Activated CD4-positive, alpha-beta T cell treated with anti-CD3 and anti-CD28 coated beads, Interleukin-2, amount 10 ng/mL, durations not matched to agents 7 days and 5 days (primary cell): Measurements from ENCODE around the gene NLRC5. TPM values are rescaled to one million over a fixed set of nuclear protein-coding genes. Genes with fewer than 3 reads are reported as not detected.
A peak's percentile ranks its signal among the peaks of the same experiment; 100 is the strongest.
"Not testable (repeated sequence)": the region's sequence is repeated elsewhere in the genome, so short reads cannot be mapped to it uniquely, and the experiment has no call there.

Source experiments
- CTCF ChIA-PET: fragments of 350-600 bp; sonication (Branson Sonifier 250); formaldehyde crosslinking; loops from one replicate; lab custom pipeline; 2021; ENCODE audit warnings: antibody characterized with exemption; lab: Charles Lee
- POLR2A ChIA-PET: fragments of 350-600 bp; sonication (Branson Sonifier 250); formaldehyde crosslinking; loops from one replicate; lab custom pipeline; 2021; ENCODE audit warnings: antibody characterized with exemption; lab: Charles Lee
- DNase-seq: peaks from one replicate; pipeline ENCODE4 v3.0.0-alpha.2; 2020
- H3K27ac Mint-ChIP-seq: one replicate; pipeline ENCODE4 v1.8.0; 2021; ENCODE audit warnings: mild to moderate bottlenecking, moderate library complexity, mixed read lengths
- H3K27me3 Mint-ChIP-seq: one replicate; pipeline ENCODE4 v1.8.0; 2021; ENCODE audit warnings: mixed read lengths
- H3K36me3 Mint-ChIP-seq: one replicate; pipeline ENCODE4 v1.8.0; 2021; ENCODE audit warnings: low read depth, mixed read lengths
- H3K4me1 Mint-ChIP-seq: one replicate; pipeline ENCODE4 v1.8.0; 2021; ENCODE audit warnings: mixed read lengths
- H3K4me3 Mint-ChIP-seq: one replicate; pipeline ENCODE4 v1.8.0; 2021; ENCODE audit warnings: mild to moderate bottlenecking, moderate library complexity, mixed read lengths
- H3K9me3 Mint-ChIP-seq: one replicate; pipeline ENCODE4 v1.8.0; 2021; ENCODE audit warnings: mixed read lengths
- total RNA-seq, 2 experiments: library from RNA; stranded (reverse); gene quantifications; one replicate each; pipeline ENCODE4 v1.2.3, GENCODE V29; 2021

The NLRC5 gene
- total RNA-seq, 2 experiments from 2014 or later = 428 to 468 TPM

DNA sequence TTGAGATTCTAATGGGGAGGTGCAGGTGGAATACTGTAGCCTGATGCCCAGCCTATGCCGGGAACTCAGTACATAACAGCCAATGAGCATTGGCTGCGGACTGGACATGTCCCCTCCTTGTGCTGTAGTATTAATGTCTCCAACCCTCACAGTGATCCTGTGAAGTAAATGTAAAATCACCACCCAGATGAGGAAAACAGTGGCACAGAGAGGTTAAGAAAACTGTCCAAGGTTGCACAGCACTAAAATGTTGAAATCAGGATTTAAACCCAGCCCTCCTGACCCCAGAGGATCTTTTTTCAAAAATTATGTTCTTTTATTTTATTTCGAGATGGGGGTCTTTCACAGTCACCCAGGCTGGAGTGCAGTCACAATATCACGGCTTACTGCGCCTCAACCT is 7.9 kb downstream of the NLRC5 start:
- Mint-ChIP-seq H3K27me3 (no peaks in the 10 kb centered on the region), H3K36me3 (peaks cover 77% of the 10 kb centered on the region), H3K9me3 (no peaks in the 10 kb centered on the region), H3K4me3 (peak overlapping the region; percentile 30), H3K27ac (peak overlapping the region; percentile 22), H3K4me1 (peaks cover 95% of the 10 kb centered on the region)
- ChIA-PET CTCF (interaction anchor here (1.0 to 1.4 kb wide), 3 partner anchors 8 to 34 kb away, joined by 3 to 5 read pairs (median 4); partner anchors contain the start of gene NLRC5), POLR2A (no interaction called here)
- no peak for DNase-seq

GRCh38 chr16:56997931-56998330 is 8.6 kb downstream of the NLRC5 start:
- Mint-ChIP-seq H3K27ac (peak overlapping the region; percentile 22), H3K4me3 (no peak overlapping the region), H3K4me1 (peaks cover 95% of the 10 kb centered on the region)

GRCh38 chr16:56998352-56998751 is 9.0 kb downstream of the NLRC5 start:
- no peak for DNase-seq
- no peaks in the 10 kb centered on the region for H3K9me3 Mint-ChIP-seq
- peaks cover 75% of the 10 kb centered on the region for H3K36me3 Mint-ChIP-seq
- ChIA-PET CTCF (interaction anchor here (0.6 to 1.4 kb wide), 5 partner anchors 9 to 119 kb away, joined by 3 to 5 read pairs (median 4); partner anchors contain the start of gene NLRC5), POLR2A (no interaction called here)
- H3K4me3 Mint-ChIP-seq = peak overlapping the region; percentile 16
- no peaks in the 10 kb centered on the region for H3K27me3 Mint-ChIP-seq
- H3K4me1 Mint-ChIP-seq = peaks cover 95% of the 10 kb centered on the region
- peak overlapping the region; percentile 13 for H3K27ac Mint-ChIP-seq

More at GRCh38 chr16:56997931-56998330, 8.6 kb downstream of the NLRC5 start:
- Mint-ChIP-seq H3K9me3 (no peaks in the 10 kb centered on the region), H3K36me3 (peaks cover 78% of the 10 kb centered on the region), H3K27me3 (no peaks in the 10 kb centered on the region)
- ChIA-PET POLR2A (no interaction called here), CTCF (interaction anchor here (0.6 to 1.4 kb wide), 5 partner anchors 9 to 120 kb away, joined by 3 to 5 read pairs (median 4); partner anchors contain the start of gene NLRC5)
- DNase-seq = no peak

GRCh38 chr16:56998861-56999260 is 9.5 kb downstream of the NLRC5 start:
- peak overlapping the region; percentile 36 for H3K4me3 Mint-ChIP-seq
- ChIA-PET POLR2A (no interaction called here), CTCF (interaction anchor here (1.5 kb wide), 1 partner anchor 9 kb away, joined by 5 read pairs; the partner anchor contains the start of gene NLRC5)
- no peaks in the 10 kb centered on the region for H3K9me3 Mint-ChIP-seq
- H3K27ac Mint-ChIP-seq = peak overlapping the region; percentile 86
- no peak for DNase-seq
- peaks cover 75% of the 10 kb centered on the region for H3K36me3 Mint-ChIP-seq
- no peaks in the 10 kb centered on the region for H3K27me3 Mint-ChIP-seq
- H3K4me1 Mint-ChIP-seq = peaks cover 95% of the 10 kb centered on the region

DNA sequence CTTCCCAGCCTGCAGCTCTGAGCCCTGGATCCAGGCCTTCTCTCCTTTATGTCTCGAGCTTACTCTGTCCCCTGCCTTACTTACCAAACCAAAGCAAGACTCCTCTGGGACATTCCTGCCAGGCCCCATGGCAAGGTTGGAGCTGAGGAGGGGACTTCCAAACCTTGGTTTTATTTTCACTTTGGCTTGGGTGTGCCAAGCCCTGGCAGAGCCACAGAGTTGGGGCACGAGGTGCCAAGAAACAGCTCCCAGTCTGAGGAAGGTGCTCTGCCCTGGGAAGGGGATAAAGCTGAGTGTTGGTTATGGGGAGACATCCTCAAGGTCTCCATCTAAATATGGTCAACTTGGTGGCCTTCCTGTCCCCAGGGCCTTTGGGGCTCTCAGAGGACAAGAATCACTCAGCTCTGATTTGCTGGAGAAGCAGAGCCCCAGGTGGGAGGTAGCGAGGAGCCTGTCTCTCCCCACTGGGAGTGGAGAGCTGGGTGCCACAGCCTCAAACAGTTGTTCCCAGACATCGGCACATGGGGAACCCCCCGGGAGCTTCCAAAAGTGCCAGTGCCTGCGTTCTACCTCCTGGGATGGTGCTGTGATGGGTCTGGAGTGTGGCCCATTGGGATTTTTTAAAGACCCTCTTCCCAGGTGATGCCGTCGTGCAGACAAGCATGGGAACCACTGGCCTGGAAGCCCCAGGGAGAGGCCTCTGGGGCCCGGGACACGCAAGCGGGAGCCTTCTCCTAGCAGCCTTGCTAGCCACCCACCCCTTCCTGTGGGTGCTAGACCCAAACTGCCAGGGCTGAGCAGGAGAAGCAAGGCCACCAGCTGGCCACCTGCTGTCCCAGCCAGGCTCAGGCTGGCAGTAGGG is 10.3 kb downstream of the NLRC5 start:
- POLR2A ChIA-PET = no interaction called here
- Mint-ChIP-seq H3K36me3 (peaks cover 74% of the 10 kb centered on the region), H3K27ac (peak overlapping the region; percentile 86), H3K4me3 (peak overlapping the region; percentile 36), H3K9me3 (no peaks in the 10 kb centered on the region), H3K27me3 (no peaks in the 10 kb centered on the region), H3K4me1 (peaks cover 95% of the 10 kb centered on the region)
- CTCF ChIA-PET = interaction anchor here (1.4 to 1.5 kb wide), 3 partner anchors 10 to 21 kb away, joined by 3 to 8 read pairs (median 5); partner anchors contain the start of gene NLRC5
- peak; percentile 33 for DNase-seq

GRCh38 chr16:57000271-57001025 is 11.1 kb downstream of the NLRC5 start:
- no peak for DNase-seq
- Mint-ChIP-seq H3K36me3 (peaks cover 78% of the 10 kb centered on the region), H3K27me3 (no peaks in the 10 kb centered on the region), H3K9me3 (no peaks in the 10 kb centered on the region), H3K4me1 (peaks cover 95% of the 10 kb centered on the region), H3K4me3 (no peak overlapping the region), H3K27ac (peak overlapping the region; percentile 86)
- ChIA-PET CTCF (interaction anchor here (1.4 to 1.5 kb wide), 3 partner anchors 10 to 20 kb away, joined by 3 to 8 read pairs (median 5); partner anchors contain the start of gene NLRC5), POLR2A (no interaction called here)

DNA sequence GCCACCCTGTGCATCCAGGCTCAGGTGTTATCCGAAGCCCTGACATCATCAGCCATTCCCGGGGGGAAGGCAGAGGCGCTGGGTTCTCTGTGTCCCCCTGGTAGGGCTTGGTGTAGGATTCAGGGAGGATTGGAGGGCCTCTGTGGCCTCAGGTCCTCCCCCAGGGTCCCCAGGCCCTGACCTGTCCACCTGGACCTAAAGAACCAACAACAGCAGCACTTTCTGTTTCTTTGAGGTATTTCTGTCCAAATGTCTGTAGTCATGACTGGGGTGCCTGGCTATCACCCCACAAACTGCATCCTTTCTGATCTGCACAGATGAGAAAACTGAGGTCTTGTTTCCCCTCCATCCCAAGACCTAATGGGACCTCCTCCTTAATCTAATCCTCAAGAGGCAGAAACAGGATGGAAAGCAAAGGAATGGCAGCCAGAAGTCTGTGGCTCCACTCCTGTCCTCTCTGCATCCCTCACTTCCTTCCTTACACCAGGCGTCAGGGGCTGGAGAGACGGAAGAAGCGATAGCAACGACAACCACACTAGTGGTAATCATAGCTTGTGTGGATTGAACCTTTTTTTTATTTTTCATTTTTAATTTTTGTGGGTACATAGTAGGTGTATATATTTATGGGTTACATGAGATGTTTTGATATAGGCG is 11.8 kb downstream of the NLRC5 start:
- ChIA-PET CTCF (interaction anchor here (1.5 kb wide), 1 partner anchor 19 kb away, joined by 3 read pairs; no protein-coding TSS in a partner anchor), POLR2A (no interaction called here)
- H3K4me1 Mint-ChIP-seq = peaks cover 94% of the 10 kb centered on the region
- no peaks in the 10 kb centered on the region for H3K9me3 Mint-ChIP-seq
- no peaks in the 10 kb centered on the region for H3K27me3 Mint-ChIP-seq
- no peak for DNase-seq
- H3K27ac Mint-ChIP-seq = peak overlapping the region; percentile 86
- peaks cover 77% of the 10 kb centered on the region for H3K36me3 Mint-ChIP-seq
- no peak overlapping the region for H3K4me3 Mint-ChIP-seq

DNA sequence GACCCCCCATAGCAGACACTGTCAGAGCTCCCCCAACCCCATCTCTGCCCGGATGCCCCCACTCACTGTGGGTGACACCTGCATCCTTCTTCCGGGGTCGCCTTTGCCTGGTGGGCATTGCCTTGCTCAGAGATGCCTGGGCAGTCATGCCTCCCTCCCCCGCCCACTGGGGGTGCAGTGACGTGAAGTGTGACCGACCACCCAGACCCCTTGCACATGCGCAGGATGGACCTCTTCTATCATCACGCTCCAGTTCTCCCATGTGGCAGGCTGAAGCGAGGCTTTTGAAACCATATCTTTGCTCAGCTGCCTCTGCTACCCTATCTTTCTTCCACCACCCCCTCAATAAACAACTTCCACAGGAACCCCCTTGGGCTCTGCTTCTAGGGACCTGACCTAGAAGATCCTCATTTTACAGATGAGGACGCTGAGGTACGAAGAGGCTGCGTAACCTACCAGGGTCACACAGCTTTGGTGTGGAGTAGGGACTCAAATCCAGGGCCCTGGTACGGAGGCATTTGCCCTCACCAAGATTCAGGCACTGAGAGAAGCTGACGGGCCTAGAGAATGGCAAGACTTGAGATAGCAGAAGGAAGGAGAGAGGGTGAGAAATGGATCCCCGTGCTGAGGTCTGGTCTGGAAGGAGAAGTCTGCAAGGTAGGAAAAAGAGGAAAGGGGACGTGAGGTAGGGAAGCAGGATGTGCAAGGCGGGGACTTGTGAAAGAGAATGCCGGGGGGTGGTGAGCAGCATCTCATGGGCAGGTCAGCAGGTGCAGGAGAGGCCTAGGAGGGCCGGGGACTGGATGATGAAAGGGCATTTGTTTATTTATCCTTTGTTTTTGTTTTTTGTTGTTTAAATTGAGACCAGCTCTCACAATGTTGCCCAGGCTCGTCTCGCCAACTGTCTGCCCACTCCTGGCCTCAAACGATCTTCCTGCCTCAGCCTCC is 14.4 kb downstream of the NLRC5 start:
- POLR2A ChIA-PET = no interaction called here
- no peak overlapping the region for H3K4me3 Mint-ChIP-seq

GRCh38 chr16:57004387-57005250 is 15.3 kb downstream of the NLRC5 start:
- DNase-seq = no peak
- Mint-ChIP-seq H3K4me3 (no peak overlapping the region), H3K36me3 (peaks cover 64% of the 10 kb centered on the region), H3K27ac (peak overlapping the region; percentile 50), H3K9me3 (no peaks in the 10 kb centered on the region), H3K27me3 (no peaks in the 10 kb centered on the region), H3K4me1 (peaks cover 81% of the 10 kb centered on the region)
- ChIA-PET POLR2A (no interaction called here), CTCF (interaction anchor here (1.1 to 1.5 kb wide), 3 partner anchors 12 to 70 kb away, joined by 4 to 6 read pairs (median 5); no protein-coding TSS in a partner anchor)

More for the DNA sequence above, 14.4 kb downstream of the NLRC5 start:
- Mint-ChIP-seq H3K9me3 (no peaks in the 10 kb centered on the region), H3K36me3 (peaks cover 70% of the 10 kb centered on the region), H3K27me3 (no peaks in the 10 kb centered on the region), H3K27ac (peak overlapping the region; percentile 68), H3K4me1 (peaks cover 84% of the 10 kb centered on the region)
- no peak for DNase-seq
- CTCF ChIA-PET = interaction anchor here (0.9 to 1.5 kb wide), 3 partner anchors 9 to 38 kb away, joined by 3 to 5 read pairs (median 4); partner anchors contain the start of gene NLRC5

DNA sequence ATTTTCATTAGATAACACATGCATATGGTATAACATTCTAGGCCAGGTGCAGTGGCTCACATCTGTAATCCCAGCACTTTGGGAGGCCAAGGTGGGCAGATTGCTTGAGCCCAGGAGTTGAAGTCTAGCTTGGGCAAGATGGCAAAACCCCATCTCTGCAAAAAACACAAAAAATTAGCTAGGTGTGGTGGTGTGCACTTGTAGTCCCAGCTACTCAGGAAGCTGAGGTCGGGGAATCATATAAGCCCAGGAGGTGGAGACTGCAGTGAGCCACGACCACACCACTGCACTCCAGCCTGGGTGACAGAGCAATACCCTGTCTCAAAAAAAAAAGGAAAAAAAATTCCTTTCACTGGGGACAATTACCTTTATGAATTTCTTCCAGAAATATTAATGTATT is 16.2 kb downstream of the NLRC5 start:
- CTCF ChIA-PET = interaction anchor here (0.6 to 1.5 kb wide), 4 partner anchors 13 to 749 kb away, joined by 3 to 6 read pairs (median 4); no protein-coding TSS in a partner anchor
- POLR2A ChIA-PET, DNase-seq, H3K27ac Mint-ChIP-seq, H3K9me3 Mint-ChIP-seq, H3K4me3 Mint-ChIP-seq, H3K27me3 Mint-ChIP-seq: not testable (repeated sequence)
- peaks cover 78% of the 10 kb centered on the region for H3K4me1 Mint-ChIP-seq
- peaks cover 68% of the 10 kb centered on the region for H3K36me3 Mint-ChIP-seq
